Left ventricle myocardium superior (tissue), 1 donor: Measurements from ENCODE around the gene OR10H2. TPM values are rescaled to one million over a fixed set of nuclear protein-coding genes. Genes with fewer than 3 reads are reported as not detected.
"Not testable (repeated sequence)": the region's sequence is repeated elsewhere in the genome, so short reads cannot be mapped to it uniquely, and the experiment has no call there.

Experiments
- ATAC-seq: fragments of 200-7000 bp; cut with Tn5 transposase; one replicate; pipeline ENCODE4 v1.9.1; 2020; ENCODE audit warnings: mild to moderate bottlenecking, moderate library complexity
- DNase-seq: peaks from one replicate; pipeline ENCODE4 v3.0.0-alpha.2; 2020
- intact Hi-C: fragments of 100-400 bp; cut with micrococcal nuclease; formaldehyde crosslinking; loops from one replicate; pipeline ENCODE4 v1.11.0; 2022
- total RNA-seq: library from RNA; stranded (reverse); fragmentation: NEBNext Ultra II Directional; extraction: Animal tissue kit (Norgen Biotek cat#: 25700); gene quantifications from one replicate; pipeline ENCODE4 v1.2.1, GENCODE V29; 2021
- donor health status: DM: no; HTN: yes; CAD: no; lungs with severe emphysema.

OR10H2 gene
- total RNA-seq, 1 donor from 2014 or later: not detected

DNA sequence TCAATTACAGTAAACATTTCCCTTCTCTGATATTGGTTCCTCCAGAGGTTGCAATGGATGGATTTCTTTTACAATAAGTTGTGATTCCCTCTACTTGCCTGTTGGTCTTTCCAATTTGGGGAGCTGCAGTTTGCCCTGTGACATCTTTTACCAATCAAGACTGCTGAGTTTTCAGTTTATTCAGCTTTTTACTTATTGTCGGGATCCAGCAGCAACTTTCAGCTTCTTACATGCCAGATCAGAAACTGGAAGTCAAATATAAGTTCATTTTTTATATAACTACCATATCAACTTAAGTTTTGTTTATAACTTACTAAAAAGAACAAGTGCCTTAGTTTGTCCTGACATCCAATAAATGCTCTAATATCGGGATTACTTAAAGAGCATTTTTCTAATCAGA lies 20.4 kb downstream of the OR10H2 start:
- intact Hi-C loops: no loop called here
- ATAC-seq (no peak), DNase-seq (no peak)

DNA sequence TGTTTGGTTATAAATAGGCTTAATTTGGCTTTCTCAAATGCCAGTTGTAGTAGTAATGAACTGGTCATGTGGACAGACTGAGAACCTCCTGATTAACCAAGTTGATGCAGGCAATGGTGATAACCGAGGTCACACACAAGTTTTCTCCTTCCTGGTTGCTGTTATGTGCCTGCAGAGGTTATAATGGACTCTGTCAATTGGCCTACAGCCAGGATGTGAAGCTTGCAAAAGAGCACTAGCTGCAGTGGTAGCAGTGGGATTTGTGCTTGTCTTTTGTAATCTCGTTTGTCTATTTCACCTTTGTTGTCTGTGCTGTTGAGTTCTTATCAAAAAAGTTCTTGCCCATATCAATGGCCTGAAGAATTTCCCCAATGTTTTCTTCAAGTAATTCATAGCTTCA lies 30.6 kb downstream of the OR10H2 start:
- intact Hi-C loops: no loop called here
- ATAC-seq: no peak

DNA sequence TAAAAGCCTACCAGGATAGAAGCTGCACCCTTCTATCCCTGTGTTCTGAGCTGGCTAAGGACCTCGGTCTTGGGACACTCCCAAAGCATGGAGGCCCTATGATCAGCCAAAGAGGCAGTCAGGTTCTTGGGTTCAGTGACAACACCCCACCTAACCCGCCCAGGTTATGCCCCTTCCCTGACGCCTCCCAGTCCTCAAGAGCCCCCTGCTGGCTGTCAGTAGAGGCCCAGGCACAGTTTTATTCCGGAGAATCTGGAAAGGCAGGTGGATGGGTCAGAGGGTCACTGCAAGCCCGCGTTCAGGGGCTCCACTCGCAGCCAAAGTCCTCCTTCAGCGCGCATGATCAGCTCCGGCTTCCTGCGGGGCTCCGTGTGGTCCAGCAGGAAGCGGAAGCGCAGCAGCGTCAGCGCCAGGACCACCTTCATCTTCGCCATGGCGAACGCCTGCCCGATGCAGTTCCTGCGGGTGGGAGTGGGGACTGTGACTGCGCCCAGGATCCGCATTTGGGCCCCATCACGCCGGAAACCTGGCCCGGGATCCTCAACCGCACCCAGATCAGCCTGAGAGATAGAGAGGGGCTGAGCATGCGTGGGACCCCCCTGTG lies 32.2 kb downstream of the OR10H2 start:
- intact Hi-C loops: no loop called here
- DNase-seq (no peak), ATAC-seq (no peak)

More for the DNA sequence above, 30.6 kb downstream of the OR10H2 start:
- DNase-seq: no peak

DNA sequence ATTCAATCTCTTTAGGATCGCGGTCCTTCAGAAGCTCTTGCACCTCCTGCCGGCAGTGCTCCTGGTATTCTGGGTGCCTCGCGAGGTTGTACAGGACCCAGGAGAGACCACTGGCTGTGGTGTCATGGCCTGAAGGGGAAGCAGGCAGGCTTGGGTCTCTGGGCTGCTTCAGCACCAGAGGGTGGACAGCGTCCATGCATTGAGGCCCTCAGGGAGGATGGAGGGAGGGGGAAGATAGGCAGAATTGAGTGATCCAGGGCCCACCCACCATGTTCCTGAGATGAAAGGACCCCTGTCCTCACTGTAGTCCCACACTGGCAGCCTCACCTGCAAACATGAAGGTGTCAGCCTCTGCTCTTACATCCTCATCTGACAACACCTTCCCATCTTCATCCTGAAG lies 41.8 kb downstream of the OR10H2 start:
- ATAC-seq: no peak

DNA sequence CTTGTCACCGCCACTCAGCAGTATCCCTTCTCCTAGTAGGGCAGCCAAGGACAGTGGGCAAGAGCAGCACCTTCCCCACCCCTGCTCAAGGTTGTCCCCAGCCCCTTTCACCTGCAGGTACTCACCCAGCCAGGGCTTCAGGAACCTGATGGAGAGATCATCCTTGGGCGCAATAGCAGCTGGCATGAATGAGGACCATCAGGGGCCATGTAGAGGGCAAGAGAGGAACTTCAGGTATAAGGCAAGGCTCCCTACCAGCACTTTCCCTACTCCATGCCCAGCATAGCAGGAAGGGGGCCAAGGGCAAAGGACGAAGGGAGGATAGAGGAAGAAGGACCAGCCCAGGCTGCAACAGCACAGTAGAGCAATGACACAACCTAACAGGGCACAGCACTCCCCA lies 46.3 kb downstream of the OR10H2 start:
- ATAC-seq, DNase-seq, intact Hi-C loops: not testable (repeated sequence)

More for the DNA sequence above, 41.8 kb downstream of the OR10H2 start:
- no peak for DNase-seq
- intact Hi-C loops: no loop called here

DNA sequence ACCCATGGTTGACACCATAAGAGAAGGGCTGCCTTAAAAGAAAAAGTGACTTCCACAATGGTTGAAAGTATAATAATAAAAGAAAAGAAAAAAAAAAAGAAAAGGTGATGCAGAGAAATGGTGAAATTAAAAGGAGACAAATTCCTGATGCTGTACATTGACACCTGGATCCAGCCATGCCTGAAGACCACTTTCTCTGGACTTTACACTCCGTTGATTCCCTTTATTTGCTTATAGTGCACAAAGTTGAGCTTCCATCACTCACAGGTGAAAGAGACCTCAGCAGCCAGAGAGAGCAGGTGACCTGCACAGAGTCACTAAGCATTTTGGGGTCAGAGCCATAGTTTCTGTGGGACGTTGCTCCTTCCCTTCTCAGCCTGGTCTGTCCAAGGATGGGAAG lies 47.4 kb downstream of the OR10H2 start:
- DNase-seq (no peak), ATAC-seq (no peak)
- intact Hi-C loops: no loop called here

DNA sequence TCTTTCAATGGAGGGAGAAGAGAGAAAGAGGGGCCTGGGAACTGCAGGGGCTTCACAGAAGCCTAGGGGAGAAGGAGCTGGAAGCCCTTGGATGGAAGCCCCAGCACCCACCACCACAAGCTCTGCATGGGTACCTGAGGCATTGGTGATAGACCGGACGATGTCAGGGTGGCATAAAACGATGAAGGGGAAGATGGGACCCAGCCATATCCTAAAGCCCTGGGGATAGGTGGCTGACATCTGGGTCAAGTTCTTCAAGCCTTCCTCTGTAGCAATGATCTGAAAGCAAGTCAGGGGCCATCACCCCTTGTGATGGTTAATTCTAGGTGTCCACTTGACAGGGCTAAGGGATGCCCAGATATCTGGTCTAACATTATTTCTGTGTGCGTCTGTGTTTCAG lies 48.4 kb downstream of the OR10H2 start:
- intact Hi-C loops: no loop called here
- DNase-seq (no peak), ATAC-seq (no peak)

DNA sequence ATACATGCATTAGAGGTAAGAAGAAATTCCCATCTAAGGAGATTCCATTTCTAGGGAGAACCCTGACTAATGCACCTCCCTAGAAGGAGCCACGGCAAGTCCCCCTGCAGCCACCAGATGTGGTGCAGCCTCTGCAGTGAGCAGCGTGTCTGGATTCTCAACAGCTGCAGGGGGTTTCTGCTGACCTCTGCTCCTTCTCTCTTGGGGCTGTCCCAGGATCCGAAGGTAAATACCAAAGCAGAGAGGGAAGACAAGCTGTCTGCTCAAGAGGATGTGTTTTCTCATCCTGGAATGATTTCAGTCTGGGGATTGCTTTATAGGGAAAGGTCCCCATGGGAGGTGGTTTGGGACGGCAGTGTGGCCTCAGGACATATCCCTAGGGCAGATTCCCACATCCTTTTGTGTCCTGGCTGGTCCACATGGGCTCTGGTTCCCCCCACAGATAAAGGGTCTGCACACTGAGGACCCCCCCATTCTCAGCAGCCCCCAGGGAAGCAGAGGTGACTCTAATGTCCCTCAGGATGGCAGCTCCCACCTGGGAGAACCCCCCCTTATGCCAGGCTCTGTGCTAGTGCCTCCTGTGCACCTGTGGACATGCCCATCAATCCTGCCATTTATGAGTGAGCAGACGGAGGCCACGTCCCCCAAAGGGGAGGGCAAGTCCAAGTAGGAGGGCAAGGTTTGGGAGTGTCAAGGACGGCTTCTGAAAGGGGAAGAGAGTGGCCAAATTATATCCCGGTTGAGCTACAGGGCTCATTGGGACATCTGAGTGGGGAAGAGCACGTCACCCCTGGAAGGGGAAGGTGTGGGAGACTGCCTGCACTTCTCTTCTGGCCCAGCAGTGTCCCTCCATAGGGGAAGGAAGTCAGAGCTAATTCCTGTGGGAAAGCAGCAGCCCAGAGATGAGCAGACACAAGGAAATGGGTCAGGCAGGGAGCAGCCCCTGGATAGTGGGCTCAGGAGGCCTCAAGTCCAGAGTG lies 49.5 kb downstream of the OR10H2 start:
- DNase-seq (no peak), ATAC-seq (no peak)
- intact Hi-C loops: no loop called here

Other genes starting within 250 kb of the OR10H2 start
- gene PGLYRP2, start 248.5 kb upstream of the OR10H2 start, total RNA-seq: not detected
- gene CYP4F22, start 219.5 kb upstream of the OR10H2 start, total RNA-seq: not detected
- gene CYP4F8, start 112.8 kb upstream of the OR10H2 start, total RNA-seq: not detected
- gene CYP4F3, start 87.1 kb upstream of the OR10H2 start, total RNA-seq: 0.79 TPM
- gene CYP4F12, start 54.9 kb upstream of the OR10H2 start, total RNA-seq: 3.4 TPM
- not detected for gene OR10H3, start 10.0 kb downstream of the OR10H2 start, total RNA-seq
- not detected for gene OR10H5, start 59.6 kb downstream of the OR10H2 start, total RNA-seq
- gene OR10H1, start 87.6 kb downstream of the OR10H2 start, total RNA-seq: not detected
- gene CYP4F2, start 170.1 kb downstream of the OR10H2 start, total RNA-seq: not detected
- gene CYP4F11, start 206.5 kb downstream of the OR10H2 start, total RNA-seq: 0.27 TPM
- gene OR10H4, start 221.0 kb downstream of the OR10H2 start, total RNA-seq: not detected